GM21367 (cell line): Measurements from ENCODE around the gene TEX22.

ENCODE experiments used
- ATAC-seq: cut with Tn5 transposase; IDR thresholded peaks from one replicate; pipeline ENCODE4 v1.9.1; 2021; ENCODE audit not compliant: unreplicated experiment

TEX22 gene

DNA sequence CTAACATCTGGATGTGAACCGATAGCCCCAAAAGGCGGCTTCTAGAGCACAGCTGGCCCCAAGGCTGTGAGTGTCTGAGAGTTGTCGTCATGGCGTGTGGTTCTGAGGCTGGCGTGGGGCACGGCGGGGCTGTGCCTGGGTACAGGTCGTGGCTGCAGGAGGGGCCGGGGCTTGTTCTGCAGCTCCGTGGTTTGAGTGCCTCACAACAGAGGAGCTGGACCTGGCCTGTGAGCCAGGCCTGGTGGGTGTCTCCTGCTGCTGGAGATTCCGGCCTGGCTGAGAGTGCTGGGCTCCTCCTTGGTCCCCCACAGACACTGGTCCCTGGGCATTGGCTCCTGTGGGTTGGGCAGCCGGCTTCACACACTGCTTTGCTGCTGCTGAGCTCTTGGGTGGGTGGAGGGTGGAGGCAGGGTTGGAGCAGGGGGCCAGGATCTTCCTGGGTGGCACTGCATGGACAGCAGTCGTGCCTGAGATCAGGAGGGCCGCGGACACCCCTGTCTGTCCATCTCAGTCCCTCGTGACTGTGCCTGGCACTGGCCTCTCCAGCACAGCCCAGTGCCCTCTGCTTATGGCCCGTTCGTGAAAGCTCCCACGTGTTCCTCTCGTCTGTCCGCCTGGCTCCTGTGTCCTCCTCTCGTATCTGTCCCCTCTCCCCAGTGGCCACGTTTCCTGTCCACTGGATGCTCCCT lies 31.8 kb upstream of the TEX22 start:
- no peak for ATAC-seq

DNA sequence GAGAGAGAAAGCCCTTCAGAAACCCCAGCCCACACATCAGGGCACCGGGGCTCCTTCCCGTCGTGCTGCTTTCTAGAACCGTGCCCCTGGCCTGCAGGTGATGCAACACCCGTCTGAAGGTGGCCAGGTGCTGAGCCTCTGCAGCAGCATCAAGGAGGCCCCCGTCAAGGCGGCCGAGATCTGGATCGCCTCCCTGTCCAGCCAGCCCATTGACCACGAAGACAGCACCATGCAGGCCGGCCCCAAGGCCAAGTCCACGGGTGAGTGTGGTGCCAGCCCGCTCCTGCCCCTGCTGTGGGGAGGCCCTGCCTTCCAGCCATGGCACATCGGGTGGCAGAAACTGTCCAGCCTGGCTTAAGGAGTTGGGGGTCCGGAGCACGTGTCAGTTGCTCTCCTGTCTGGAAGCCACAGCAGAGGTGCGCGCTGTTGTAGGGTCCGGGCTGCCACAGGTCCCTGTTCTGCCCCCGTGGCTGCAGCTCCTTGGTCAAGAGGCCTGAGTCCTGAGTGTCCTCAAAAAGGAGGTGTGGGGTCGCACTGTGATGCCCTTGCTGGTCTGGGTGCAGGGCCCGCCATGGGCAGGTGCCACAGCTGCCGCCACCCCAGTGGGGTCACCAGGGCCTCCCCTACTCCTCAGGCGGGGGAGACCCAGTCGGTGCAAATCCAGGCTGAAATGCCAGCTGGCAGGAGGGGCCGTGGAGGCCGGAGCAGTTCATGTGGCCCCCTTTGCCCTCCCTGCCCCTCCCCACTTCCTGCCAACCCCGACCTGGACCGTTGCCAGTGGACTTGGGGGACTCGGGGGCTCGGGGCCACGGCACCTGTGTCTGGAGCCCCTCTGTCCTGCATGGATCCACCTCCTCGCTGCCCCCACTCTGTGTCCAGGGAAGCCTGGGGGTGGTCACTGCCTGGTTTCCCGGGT lies 31.0 kb upstream of the TEX22 start:
- no peak for ATAC-seq

DNA sequence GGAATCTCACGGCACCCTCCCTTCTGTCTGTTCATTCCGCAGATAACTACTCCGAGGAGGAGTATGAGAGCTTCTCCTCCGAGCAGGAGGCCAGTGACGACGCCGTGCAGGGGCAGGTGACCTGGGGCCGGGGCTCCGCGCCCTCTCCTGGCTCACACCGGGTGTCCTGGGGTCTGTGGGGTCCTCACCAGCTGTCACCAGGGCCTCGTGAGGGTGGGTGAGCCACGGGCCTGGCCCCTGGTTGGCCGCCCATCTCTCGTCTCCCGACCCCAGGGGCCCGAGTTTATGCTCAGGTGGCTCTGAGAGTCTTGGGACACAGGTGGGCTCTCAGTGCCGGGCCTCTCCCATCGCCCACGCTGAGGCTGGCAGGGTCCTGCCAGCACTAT lies 30.3 kb upstream of the TEX22 start:
- ATAC-seq, result no peak

DNA sequence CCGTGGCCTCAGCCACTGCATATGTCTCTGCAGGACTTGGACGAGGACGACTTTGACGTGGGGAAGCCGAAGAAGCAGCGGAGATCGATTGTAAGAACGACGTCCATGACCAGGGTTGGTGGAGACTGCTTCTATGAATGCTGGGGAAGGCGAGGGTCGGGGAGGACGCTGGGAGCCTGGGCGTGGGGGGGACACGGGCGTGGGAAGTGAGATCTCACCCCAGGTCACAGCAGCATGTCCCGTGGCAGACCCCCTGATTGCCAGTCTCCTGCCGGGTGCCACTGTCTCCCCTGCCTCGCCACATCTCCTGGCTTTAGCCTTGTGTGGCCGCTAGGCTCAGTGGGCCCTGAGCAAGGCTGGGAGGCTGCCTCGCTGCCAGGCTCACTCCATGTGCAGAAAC lies 29.9 kb upstream of the TEX22 start:
- ATAC-seq, result no peak

DNA sequence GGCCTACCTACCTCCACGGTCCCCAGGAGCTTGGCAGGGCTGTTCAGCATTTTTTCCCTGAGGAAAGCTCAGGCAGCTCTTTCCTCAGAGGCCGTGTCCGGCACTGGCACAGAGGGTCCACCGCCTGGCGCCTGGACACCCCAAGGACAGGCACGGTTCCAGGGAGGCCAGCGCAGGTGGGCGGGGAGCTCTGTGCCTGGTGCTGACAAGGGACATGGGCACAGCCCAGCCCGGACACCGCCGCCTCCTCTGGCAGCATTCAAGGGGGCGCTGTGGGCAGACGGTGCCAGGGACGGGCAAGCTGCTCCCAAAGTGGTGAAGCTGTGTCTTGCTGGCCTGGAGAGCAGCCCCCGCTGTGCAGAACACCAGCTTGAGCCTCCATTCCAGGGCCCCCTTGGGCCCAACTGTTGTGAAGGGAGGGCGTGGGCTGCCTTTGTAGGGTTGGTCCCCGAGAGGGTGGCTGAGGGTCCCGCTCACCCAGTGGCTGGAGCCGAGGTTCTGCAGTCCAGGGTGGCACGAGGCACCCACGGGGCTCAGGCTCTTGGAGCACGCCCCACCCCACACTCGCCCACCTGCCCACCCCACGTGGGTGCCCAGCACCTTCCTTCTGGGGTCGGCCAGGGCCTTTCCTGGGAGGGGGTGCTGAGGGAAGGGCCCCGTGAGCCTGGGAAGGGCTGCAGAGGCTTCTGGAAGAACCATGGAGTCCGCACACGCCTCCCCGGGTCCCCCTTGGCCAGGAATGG lies 29.3 kb upstream of the TEX22 start:
- no peak for ATAC-seq

DNA sequence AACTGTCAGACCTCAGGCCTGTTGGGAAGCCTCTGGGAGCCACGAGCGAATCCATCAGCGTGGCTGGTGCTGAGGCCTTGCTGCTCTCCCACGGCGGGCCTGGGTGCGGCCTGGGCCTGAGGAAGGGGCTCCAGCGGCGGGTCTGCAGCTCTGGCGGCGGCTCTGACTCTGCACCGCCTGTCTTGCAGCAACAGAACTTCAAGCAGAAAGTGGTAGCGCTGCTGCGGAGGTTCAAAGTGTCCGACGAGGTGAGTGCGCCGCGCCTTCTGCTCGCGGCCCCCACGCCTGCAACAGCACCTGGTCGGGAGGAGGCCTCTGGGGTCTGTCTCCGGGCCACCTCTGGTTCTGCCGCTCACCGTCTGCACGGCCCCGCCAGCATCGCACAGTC lies 28.7 kb upstream of the TEX22 start:
- ATAC-seq, result no peak

DNA sequence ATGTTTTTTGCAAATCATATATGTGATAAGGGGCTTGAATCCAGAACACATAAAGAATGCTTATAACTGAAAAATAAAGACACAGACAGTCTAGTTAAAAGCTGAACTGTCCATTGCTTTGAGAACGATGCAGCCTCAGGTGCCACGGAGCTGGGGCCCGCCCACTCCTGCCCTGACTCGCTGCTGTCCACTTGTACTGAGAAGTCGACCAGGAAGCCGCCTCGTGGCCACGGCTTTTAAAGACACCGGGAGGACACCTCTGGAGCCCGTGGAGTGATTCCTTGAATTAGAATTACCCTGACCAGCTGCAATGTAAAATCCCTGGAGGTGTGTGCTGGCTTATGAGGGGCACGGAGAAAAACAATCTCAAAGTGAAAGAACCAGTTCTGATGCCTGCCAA lies 23.9 kb upstream of the TEX22 start:
- no peak for ATAC-seq

DNA sequence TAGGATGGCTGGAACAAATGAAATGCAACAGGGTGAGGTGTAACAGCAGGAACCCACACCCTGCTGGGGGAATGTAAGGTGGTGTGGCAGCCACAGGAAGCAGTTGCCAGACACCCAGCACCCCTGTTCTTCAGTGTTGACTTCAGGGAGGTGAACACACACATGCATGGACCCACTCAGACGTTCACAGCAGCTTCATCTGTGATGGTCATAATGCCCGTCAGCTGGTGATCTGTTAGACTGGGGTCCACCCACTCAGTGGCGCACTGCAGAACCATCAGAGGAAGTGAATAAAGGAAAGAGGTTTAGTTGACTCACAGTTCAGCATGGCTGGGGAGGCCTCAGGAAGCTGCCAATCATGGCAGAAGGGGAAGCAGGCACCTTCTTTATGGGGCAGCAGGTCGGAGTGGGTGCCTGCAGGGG lies 22.7 kb upstream of the TEX22 start:
- no peak for ATAC-seq

DNA sequence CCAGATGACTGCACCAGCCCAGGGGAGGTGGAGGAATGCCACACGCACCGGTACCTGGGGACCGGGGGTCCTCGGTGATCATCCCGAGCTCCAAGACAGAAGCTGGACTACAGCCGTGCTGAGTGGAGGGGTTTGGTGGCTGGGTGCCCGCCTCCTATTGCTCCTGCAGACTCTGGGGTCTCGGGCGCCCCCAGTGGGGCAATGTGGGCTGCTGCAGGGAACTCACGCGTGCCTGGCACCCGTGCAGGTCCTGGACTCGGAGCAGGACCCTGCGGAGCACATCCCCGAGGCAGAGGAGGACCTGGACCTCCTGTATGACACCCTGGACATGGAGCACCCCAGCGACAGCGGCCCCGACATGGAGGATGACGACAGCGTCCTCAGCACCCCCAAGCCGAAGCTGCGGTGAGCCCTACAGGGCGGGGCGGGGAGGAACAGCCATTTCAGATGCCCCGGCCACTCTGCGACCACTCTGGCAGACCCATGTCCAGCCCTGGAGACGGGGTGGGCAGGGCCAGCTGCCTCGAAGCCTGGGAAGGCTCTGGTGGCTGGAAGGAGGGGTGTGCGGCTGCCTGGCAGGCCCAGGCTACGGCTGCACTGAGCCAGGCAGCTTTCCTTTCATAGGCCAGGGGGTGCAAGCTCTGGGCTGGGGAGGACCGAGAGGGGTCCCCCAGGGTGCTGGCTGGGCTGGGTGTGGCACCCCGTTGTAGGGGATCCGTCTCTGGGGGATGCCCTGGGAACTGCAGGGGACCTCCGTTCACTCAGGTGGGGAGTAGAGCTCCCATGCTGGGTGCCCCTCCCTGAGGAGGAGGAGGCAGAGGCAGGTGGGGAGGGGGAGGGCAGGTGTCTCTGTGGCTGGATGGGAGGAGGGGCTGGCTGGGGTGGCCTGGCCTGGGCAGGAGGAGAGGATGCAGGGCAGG lies 21.6 kb upstream of the TEX22 start:
- ATAC-seq, result no peak

DNA sequence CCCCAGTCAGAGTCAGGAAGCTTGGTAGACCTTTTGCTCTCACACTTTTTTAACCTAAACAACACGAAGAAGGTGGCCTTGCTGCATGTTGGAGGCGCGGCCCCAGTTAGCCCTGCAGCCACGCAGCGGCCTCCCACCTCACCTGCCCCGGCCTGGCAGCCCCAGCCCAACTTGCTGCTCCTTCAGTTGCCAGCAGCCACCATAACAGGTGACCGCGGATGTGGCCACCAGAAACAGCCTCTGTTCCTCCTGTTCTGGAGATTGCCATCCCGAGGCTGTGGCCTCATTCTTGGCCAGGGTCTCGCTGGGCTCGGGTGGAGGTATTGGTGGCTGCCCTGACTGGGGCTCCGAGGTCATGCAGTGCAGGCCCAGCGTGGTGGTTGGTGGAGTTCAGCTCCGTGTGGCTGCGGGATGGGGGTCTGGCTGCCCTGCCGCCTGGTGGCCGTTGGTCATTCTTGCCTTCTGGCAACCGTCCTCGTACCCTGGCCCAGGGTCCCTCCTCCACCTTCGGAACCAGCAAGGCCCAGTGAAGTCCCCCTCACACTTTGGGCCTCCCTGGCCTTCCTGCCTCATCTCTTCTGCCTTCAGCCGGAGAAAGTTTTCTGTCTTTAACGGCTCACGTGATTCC lies 20.7 kb upstream of the TEX22 start:
- ATAC-seq, result no peak

DNA sequence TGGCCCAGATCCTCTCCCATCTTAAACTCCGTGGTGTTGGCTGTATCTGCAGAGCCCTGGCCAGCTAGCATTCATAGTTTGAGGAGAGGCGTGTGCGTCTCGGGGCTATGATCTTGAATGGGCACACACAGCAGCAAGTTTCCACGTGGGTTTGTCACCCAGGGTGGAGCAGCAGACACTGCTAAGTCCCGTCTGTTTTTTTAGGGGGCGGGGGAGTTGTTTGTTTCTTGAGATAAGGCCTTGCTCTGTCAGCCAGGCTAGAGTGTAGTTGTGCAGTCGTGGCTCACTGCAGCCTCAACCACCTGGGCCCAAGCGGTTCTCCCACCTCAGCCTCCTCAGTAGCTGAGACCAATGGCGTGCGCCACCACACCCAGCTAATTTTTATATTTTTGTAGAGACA lies 20.1 kb upstream of the TEX22 start:
- ATAC-seq, result no peak

DNA sequence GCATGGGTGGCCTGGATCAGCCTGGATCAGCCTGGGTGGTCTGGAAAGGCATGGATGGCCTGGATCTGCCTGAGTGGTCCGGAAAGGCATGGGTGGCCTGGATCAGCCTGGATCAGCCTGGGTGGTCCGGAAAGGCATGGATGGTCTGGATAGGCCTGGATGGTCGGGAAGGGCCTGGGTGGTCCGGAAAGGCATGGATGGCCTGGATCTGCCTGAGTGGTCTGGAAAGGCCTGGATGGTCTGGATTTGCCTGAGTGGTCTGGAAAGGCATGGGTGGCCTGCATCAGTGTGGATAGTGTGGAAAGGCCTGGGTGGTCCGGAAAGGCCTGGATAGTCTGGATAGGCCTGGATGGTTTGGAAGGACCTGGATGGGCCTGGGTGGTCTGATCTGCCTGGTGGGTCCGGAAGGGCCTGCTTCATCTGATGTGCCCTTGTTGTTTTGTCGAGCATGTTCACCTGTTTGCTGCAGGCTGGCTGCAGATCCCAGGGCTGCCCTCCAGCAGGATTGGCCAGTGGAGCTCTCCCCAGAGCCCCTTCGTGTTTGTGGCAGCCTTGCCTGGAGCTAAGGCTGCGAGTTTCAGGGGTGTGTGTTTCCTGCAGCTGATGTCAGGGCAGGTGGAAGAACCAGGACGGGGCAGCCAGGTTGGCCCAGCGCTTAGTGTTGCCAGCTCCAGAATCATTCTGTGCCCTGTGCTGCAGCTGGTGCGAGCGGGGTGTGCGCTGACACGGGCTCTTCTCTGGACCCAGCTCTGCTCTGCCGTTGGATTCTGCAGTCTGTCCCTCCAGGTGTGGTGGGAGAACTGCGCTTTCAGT lies 19.3 kb upstream of the TEX22 start:
- ATAC-seq, result no peak

DNA sequence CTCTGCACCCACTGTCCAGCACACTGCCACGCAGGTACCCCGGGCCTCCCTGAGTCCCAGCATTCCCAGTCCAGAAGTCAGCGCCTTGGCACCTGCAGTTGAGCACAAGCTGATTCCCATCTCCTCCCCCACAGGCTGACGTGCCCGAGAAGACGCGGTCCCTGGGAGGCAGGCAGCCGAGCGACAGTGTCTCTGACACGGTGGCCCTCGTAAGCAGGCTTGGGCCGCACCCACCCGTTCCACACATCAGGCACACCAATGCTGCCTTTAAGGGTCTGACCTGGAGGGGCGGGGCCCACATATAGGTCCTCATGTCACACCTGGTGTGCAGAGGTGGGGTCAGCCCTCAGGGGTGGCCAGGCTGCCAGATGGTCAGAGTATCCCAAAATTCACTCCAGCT lies 18.4 kb upstream of the TEX22 start:
- ATAC-seq, result no peak

DNA sequence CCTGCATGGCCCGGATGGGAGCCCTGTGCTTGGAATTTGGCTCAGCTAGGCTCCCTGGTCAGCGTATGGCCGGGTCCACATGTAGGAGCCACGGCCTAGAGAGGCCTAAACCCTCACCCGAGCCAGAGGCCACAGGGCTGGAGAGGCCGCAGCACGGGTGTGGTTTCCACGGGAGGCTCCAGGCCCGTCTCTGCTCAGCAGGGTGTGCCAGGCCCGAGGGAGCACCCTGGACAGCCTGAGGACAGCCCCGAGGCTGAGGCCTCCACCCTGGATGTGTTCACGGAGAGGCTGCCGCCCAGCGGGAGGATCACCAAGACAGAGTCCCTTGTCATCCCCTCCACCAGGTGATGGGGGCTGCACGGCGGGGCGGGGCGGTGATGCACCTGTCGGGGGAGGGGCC lies 17.6 kb upstream of the TEX22 start:
- ATAC-seq, result no peak

DNA sequence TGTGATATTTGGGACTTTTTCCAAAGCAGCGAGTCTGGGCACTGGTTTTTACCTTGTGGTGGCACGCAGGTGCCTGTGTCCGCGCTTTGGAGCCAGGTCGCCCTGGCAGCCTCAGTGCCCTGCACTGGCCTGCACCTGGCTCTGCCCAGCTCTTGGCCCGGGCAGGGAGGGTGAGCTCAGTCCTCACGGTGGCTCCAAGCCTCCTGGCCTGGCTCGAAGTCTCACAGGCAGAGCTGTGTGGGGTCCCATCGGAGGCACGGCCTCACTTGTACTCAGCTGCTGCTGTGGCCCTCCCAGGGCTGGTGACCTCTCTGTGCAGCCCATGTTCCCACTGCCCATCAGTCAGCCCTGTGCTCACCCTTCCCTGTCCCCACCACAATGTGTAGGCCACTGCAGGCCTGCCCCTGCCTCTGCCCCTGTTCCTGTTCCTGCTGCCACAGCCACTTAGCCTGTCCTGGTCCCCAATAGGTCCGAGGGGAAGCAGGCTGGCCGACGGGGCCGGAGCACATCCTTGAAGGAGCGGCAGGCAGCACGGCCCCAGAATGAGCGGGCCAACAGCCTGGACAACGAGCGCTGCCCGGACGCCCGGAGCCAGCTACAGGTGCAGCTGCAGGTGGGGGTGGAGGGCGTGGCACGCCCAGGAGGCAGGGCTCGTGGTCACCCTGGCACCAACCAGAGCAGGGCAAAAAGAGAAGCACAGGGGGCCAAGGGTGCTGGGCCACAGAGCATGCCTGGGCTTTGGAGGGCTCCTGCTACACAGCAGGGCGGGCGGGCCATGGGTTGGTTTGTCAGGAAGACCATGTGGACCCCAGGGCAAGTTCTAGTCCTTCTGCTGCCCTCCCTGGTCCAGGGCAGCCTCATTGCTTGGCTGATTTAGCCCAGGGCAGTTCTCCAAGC lies 16.6 kb upstream of the TEX22 start:
- no peak for ATAC-seq

DNA sequence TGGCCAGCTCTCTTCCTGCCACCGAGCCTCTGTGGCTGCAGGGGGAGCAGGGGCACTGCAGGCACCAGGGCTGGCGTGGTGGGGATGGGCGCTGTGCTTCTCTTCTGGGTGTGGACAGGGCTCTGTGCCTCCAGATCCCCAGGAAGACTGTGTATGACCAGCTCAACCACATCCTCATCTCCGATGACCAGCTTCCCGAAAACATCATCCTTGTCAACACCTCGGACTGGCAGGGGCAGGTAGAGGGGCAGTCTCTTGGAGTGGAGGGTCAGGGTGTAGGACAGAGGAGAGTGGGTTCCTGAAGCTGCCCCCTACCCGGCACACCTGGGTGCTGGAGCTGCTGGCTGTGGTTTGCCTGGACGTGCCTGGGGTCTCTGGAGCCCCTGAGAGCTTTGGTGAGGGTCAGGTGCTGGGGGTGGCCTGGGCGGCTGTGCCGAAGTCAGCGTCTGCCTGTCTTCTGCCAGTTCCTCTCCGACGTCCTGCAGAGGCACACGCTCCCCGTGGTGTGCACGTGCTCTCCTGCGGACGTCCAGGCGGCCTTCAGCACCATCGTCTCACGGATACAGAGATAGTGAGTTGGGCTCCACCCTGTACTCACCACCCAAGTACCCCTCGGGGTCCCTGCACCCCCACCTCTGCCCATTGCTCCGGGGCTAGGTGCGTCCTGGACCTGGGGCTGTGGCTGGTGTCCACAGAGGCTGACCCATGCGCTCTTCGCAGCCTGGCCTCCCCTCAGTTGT lies 15.8 kb upstream of the TEX22 start:
- no peak for ATAC-seq

DNA sequence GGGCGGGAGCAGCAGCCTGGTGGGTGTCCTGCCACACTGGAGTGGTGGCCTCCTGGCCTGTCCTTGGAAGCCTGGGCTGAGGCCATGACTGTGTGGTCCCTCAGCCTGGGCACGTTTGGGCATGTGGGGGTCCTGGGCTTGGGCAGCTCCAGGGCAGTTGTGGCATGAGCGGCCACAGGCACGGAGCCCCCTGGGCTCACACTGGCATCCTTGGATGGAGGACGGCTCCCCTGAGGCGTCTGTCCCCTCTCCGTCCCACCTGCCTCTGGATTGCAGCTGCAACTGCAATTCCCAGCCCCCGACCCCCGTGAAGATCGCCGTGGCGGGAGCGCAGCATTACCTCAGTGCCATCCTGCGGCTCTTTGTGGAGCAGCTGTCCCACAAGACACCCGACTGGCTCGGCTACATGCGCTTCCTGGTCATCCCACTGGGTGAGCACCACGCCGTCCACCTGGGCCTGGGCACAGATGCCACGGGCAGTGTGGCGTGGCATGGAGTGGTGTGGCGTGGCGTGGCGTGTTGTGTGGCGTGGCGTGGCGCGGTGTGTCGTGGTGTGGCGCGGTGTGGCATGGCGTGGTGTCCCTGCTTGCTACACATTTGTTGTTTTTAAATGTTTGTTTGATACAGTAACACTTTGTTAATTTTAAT lies 15.1 kb upstream of the TEX22 start:
- ATAC-seq, result no peak
